NCI-H146 treated with DMSO at 0.1 percent for 48 hours (cell line): ENCODE measurements around the gene KISS1.
A peak's percentile ranks its signal among the peaks of the same experiment; 100 is the strongest.

Experiments used
- DNase-seq: peaks from one replicate; lab custom pipeline; 2025; ENCODE audit not compliant: unreplicated experiment; lab: John Stamatoyannopoulos, UW

Gene KISS1

DNA sequence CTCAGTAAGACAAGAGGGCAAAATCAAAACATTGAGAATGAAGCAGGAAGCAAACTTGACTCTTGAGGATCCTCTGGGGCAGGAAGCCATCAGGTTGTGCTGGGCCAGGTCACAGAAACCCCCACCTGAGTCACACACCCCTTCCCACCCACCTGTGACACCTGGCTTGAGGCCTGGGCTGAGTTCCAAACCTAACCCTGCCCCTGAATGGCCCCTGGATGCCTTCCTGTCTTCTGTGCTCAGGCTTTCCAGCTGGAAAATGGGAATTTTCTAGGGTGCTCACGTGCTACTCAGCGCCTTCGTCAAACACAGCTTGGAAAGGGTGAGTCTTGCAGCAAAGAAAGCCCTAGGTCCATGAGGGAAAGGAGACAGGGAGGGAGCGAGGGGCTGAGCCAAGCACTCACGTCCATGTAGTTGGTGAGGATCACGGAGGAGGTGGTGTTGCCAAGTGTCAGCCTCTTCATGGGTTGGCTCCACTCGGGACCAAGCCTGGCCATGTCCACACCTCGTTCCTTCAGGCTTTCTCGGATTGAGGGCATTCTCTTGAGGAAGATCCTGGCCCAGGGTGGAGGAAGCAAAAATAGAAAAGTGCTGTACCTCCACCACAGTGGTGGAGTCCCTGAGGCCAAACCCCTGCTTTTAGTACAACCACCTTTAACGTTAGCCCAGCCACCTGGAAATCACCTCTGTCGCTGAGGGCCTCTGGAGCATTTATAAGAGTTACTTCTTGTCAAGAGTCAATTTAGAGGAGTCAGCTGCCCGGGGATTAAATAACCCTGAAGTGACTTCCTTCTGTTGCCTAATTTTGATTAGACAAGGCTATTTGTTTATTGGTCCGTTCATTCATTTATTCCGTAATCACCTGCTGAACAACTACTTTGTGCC lies 34.4 kb downstream of the KISS1 start:
- no peak for DNase-seq

DNA sequence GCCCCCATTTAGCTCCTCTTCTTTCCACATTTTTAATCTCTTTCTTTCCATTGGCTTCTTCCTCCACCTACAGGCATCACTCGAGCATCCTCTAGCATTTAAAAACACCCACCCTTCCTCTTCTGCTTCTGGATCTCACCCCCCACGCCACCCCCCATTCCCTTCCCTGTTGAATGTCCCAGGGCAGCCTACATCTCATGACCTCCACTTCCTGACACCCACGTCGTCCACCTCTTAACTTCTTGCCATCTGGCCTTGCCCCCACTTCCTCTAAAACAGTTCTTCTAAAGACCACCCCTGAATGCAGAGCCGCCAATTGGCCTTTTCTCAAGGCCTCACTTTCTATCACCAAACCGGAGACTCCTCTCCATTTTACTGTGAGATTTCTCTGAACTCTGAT lies 38.3 kb downstream of the KISS1 start:
- DNase-seq = no peak

DNA sequence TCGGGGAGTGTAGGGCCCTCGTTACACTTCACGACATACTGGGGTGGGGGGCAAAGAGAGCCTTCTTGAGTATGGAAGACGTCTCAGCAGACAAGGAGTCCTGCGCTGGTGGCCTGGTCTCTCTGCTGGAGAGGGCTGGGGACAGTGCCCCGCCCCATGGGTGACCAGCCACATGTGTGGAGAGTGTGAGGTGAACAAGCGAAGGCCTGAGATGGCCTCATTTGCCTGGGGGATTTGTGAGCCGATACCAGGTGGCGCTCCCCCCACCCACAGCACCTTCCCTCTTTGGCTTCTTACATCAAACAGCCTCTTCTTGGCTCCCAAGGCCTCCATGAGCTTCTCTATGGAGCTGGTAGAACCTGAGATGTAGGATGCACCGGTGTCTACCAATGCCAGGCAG lies 40.4 kb downstream of the KISS1 start:
- no peak for DNase-seq

DNA sequence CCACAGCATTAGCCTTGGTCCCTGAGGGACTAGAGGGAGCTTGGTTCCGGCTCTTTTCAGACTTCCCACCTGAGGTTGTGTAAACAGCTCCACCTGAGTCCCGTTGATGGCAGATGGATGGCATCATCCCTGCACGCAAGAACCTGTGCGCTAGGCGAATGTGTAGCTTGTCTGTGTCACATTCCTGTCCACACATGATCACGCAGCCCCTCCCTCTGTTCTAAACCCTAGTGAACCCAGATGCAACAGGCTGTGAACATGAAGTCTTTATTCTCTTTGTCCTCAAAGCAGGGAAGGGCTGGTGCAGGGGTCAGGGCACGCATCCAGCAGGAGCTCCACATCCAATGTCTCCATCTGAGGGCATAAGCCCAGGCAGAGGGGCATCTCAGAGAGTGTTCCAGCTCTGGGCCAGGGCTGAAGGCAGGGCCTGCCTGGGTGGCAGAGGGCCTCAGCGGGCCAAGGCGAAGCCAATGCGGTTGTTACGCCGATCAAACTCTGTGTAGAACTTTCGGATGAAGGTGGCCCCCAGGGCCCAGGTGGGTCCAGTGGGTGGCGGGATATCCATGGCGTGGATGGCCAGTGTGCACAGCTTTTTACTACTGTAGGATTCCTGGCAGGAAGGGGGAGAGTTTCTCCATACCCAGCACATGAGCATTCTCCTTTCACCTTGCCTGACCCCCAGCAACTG lies 41.6 kb downstream of the KISS1 start:
- no peak for DNase-seq

DNA sequence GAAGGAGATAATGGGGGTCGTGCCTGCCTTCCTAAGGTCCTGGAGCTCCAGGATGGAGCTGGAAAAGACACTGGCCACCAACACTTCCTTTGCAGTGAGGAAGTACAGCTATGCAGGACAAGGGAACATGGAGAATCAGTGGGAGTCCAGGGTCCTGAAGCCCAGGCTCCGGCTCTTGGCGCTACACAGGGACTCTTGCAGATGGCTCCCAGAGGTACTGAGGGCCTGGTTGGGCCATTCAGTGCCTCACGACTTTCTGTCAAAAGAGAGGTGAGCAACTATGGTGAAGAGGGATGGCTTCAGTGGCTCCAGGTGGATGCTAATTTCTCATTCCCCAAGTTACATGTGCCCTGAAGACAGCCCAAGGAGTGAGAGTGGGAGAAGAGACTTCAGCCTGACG lies 42.6 kb downstream of the KISS1 start:
- no peak for DNase-seq

DNA sequence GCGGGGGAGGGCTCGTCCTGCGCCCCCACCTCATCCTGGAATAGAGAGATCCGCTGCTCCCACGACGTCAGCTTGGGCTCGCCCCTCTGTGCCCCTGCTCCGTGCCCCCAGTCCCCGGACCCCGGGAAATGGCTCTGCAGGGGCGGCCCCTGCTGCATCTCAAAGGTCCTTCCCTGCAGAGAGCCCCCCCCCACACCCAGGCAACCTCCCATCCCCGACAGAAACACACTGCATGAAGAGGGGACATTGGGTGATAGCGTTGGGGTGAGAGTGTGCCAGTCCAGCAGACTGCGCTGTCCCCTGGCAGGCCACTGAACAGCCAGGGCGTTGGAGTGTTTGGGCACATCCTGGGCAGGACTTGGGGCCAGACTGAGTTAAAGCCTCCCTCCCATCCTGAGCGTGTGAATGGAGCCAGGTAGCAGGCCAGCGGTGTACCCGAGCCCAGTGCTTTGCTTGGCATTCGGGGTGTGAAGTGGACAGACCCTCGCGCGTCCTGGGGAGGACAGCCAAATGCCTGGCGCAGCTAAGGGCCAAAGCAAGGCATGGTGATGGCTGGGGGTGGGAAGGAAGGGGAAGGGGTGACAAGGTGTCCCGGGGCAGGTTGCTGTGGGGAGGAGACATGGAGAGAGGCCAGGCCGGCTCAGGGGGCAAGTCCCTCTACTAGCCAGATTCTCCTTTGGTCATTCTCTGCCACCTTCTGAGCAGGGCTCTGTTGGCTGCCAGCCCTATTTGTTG lies 43.8 kb downstream of the KISS1 start:
- no peak for DNase-seq

DNA sequence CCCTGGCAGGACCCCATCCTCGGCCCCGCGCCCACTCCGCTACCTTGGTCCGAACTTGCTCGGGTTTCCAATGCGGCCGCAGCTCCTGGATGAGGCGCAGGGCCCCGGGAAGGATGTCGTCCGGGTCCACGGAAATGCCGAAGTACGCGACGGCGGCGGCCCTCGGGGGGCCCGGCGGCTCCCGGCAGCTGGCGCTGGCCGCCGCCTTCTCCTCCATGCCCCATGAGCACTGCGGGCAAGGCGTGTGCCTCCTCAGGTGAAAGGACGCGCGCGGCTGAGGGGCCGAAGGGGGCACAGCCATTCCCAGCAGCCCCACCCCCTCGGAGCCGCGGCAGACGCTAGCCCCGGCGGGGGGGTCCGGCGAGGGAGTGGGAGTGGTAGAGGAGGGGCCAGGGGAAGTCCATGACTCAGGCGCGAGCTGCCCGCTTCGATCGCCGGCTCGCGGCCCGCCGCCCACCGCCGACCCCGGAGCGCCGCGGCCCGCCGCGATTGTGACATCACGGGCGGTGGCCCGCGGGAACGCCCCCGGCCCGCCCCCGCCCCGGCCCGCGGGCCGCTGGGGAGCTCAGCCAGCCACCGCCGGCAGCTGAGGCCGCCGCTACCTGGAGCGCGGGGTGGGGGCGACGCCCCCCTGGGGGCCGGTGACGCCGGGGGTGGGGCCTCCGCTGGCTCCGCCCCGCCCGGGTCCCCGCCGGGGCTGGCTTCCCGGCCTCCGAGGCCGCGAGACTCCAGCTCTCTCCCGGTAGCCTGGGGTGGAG lies 44.6 kb downstream of the KISS1 start, which contains the start of gene ETNK2:
ETNK2 (minus strand) TSS at position 493 of the 758 bp plus-strand sequence; CDS start at position 301, 192 bp downstream.
- DNase-seq = peak; percentile 51

DNA sequence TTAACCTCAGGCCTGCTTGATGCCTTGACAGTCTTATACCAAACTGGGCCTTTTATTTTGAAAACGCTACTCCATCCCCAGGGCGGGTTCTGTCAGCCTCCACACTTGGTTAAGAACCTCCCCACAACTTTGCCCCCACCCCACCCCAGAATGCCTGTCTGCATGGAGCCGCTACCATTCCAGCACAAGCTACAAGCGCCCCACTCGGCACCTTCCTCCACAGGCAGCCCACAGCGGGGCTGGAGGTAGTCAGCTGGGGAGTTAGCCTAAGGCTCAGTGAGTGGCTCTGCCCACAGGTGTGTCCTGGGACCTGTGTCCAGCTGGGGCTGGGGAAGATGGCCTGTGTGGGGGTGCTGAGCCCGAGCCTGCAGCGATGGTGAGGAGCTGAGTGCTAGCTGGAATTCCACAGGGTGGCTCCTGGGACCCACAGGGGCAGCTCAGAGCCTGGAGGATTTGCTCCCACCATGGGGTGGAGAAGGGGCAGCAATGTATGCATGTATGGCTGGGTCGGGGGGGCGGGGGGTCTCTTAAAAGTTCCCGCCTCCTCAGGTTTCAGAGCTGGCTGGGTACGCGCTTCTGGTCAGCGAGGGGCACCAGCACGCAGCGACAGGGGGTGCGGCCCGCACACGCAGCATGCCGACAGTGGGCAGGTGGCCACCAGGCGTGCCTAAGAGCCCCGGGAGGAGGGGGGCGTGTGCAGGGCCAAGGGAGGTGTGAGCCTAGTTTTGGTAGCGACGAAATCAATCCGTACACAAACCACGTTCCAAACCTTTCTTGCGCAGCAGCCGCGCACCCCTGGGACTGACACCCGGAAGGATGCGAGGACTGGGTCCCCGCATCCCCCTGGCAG lies 45.4 kb downstream of the KISS1 start:
- DNase-seq = no peak

DNA sequence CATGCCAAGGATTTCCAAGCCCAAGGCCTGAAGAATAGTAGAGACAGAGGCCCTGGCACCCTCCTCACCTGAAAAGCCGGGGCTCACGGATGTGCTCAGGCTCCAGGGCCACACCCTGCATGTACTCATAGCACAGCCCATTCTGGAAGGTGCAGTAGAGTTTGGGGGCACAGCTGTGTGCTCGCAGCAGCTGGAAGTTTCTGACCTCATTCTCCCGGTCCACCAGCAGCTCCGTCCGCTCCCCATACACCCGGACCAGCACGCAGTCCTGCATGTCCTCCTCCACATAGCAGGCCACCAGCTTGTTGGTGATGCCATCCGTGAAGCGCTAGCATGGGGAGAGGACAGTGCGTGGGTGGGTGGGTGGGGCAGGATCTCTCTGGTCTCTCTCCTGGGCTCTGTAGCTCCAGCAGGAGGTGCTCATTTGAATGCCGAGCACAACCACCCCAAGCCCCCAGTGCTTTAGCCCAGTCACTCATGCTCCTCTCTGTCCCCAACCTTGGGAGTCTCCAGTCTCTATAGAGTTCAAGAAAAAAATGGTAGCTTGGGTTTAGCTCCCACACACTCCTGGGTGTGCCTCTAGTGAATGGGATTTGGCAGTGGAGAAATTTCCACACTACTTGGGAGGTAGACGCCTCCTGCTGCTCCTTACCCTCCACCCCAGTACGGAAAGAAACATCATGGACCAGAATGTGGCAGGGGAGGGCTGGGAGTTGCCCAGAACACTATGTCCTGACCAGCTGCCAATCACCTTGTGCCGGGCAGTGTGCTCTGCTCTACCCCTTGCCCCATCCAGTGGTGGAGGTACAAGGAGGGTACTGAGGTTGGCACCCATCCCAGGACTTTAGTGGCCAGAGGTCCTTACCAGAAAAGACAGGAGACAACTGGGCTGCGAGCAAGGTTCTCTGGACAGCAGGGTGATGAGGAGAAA lies 46.4 kb downstream of the KISS1 start:
- no peak for DNase-seq

DNA sequence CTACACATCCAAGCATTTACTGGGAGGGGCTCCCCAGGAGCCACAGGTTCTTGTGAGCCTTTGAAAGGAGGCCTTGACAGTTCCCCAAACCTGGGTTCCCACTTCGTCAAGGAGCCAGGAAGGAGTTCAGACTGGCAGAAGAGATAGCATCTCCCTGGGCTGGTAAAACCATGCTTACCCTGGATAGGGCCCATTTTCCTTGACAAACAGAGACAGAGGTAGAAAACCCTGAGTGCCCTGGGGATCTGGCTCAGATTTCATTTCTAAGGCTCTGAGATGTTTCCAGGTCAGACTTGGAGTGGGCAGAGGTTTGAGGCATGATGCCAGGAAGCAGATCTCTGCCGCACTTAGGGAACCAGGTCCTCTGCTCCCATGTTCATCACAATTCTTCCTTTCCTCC lies 47.2 kb downstream of the KISS1 start:
- DNase-seq = no peak

DNA sequence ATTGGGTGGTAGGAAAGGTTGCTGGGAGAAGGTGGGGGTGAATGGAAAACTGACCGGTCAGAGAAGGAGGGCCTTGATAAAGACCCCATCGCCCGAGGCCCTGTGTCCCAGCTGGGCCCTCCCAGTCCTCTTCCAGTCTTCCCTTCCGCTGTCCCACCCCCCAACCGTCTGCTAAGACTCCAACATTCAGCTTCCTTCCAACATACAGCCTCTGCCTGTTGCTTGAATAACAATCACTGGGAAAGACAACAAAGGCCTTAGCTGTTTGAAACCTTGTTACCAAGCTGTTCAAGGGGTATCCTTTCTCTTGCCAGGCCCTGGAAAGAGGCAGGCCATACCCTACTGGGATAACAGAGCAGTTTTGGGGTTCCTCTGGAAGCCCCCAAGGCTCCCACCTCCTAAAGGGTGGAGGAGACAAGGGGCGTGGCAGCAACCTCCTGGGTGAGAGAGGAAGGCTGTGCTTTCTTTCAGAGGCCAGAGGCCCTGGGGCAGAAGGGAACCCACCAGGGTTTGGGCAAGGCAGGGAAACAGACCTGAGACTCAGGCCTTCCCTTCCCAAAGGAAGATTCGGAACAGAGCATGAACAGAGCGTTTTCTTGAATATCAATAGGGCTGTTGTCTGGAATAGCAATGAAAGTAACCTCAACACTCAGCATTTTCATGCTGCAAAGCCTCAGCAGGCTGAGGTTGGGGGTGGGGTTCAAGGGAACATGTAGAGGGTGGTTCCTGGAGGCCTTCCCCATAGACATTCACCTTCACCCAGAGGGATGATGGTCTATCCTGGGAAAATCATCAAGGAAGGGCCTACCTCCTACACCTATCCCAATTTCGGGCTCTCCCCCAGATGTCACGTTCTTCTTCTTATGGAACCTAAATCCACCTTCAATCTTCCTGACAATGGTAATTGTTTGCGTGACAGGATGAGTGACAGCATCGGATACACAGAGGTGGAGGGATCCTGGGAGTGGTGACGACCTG lies 48.6 kb downstream of the KISS1 start:
- DNase-seq = no peak

DNA sequence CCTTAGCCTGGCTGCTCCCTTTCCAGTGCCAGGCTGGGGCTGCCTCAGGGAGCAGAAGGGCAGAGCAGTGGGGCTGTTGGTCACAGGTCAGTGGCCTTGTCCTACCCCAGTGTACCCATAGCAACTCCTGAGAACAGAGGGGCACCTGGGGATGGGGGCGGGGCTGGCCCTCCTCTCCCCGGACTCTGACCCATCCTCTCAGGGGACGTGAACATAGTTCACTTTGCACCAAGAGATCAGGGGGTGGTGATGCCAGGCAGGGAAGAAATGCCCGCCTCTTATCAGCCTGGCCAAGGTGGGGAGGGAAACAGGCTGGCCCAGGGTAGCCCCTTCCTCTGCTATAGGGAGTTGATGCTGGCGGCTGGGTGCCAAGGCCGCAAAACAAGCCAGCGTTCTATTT lies 49.3 kb downstream of the KISS1 start:
- no peak for DNase-seq

DNA sequence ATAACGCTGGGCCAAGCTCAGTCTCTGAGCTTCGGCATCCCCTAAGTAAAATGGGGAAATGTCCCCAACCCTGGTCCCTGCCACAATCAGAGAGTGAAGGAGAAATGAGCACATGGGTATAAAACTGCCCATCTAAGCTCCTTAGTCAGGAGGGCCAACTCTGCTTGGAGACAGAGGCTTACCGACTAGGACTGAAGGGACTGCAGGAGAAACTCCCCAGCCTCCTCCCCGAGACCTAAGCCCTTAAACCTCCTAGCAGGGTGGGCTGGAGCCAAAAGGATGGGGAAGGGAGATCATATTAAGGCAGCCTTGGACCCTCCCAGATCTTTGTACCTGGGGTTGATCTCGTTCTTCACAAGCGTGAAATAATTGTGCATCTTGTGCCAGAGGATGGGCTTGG lies 50.0 kb downstream of the KISS1 start:
- DNase-seq = no peak

DNA sequence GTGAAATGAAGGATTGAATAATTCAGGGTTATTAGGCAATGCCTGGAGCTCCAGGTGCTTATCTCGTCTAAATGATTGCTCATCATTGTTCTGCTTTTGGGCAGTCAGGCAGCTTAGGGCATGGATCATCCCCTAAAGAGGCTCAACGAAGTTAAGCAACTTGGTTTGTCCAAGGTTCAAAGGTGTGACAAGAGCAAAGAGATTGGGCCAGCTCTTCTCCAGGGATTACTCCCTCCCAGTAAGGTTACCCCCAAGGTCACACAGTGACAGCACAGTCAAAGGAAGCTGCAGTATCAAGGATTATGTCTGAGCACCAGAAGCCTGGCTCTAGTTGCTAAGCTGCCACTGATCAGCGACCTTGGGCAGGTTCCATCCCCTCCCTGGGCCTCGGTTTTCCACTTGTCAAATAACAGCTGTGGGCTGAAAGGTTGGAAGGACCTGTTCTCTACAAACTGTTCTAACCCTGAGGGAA lies 51.2 kb downstream of the KISS1 start:
- no peak for DNase-seq

DNA sequence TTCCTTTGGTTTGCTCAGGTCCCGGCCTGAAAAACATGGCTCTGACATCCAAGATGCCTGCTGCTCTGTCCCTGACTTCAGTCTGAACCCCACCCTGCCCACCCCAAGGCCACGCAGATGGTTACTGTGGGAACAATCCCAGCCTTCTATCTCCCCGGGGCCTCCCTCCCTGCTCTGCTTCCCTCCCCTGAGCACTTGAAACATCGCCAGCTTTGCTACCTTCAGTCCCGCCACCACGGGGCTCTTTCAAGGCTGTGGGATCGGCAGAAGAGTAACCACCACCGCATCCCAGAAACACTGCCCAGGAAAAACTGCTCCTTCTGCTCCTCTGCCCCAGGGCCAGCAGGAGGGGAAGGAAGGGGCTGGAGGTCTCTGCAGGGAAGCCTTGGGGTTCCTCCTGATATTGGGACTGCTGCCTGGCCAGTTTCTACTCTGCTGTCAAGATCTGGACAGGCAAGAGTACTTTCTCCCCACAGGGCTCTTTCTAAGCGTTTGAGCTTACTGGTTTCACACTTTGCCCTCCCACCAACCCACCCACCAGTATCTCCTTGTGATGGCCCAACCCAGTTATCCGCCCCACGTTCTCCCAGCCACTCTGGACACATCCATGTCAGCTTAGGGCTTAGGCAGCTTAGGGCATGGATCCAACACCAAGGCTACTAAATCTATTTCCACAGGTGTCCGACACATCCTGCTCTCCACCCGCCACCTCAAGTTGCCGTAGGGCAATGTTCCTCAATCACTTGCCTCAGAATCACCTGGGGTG lies 52.8 kb downstream of the KISS1 start:
- DNase-seq = no peak

DNA sequence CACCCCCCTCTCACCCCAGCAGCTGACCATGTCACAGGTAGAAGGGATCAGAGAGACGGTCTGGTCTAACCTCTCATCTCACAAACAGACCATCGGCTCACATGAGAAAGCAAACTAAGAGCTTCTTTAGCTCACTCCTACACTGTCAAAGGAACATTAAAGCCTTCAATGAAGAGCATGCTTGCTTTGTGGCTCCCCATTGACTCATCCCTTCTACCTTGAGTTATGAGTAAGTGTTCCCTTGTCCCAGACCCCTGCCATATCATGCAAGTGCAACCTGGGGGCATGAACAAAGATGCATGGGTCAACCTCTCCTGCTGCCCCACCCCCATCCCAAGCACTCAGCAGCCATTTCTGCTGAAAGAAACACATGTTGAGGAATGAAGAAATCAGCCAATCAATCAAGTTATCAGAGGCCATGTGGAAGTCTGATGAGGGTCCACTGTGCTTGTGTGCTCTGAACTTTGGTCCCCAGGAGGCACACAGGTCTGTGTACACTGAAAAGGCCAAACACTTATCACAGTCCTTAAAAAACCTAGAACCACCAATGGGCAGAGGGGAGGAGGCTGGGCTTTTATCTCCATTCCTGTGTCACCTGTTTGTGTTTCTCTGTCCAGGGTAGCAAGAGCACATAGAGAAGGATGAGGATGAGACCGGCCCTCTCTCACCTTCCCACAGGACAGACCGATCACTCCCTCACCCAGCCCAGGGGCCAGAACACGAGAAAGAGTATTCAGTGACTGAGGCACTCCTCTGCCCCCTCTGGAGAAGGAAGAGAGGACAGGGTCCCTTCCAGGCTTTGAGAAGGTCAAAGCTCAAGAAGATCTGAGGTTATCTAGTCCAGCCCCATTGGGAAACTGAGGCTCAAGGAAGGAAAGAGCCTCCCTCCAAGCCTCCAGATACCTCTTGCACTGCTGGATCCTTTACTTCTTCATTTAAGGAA lies 54.0 kb downstream of the KISS1 start:
- no peak for DNase-seq
